Fibroblast of lung (primary cell): Measurements from ENCODE around the gene NMRAL1. TPM values are rescaled to one million over a fixed set of nuclear protein-coding genes. Genes with fewer than 3 reads are reported as not detected.
A peak's percentile ranks its signal among the peaks of the same experiment; 100 is the strongest.

Experiments
- DNase-seq, 2 donors: peaks; one replicate each; pipeline versions ENCODE4 v3.0.0 to v3.0.0-alpha.2; 2010; ENCODE audit warnings: low read depth in 2 of 2
- H2AFZ ChIP-seq: 2 replicates; pipeline ENCODE4 v1.5.1; 2012; ENCODE audit warnings: low read length, control low read depth, inconsistent platforms
- H3K27ac ChIP-seq: 2 replicates; pipeline ENCODE4 v1.5.1; 2011; ENCODE audit warnings: low read length, control low read depth; ENCODE audit not compliant: insufficient read depth
- H3K27me3 ChIP-seq: 2 replicates; pipeline ENCODE4 v1.5.1; 2011; ENCODE audit warnings: mild to moderate bottlenecking, low read length; ENCODE audit not compliant: control insufficient read depth, insufficient read depth
- H3K36me3 ChIP-seq: 2 replicates; pipeline ENCODE4 v1.5.1; 2011; ENCODE audit warnings: low read length; ENCODE audit not compliant: control insufficient read depth, insufficient read depth
- H3K4me1 ChIP-seq: 2 replicates; pipeline ENCODE4 v1.5.1; 2011; ENCODE audit warnings: low read length; ENCODE audit not compliant: control insufficient read depth, insufficient read depth; ENCODE audit errors: extremely low read depth
- H3K4me2 ChIP-seq: 2 replicates; pipeline ENCODE4 v1.5.1; 2011; ENCODE audit warnings: low read length, control low read depth; ENCODE audit not compliant: insufficient read depth; ENCODE audit errors: extremely low read depth
- H3K4me3 ChIP-seq, 4 experiments: fragments of 200-600 bp in 1 of 4; sonication (generic) in 1 of 4; replicated peaks in 1 of 4; 2 replicates each; pipeline ENCODE4 v1.5.1; 2011 to 2016; ENCODE audit warnings: low read length in 4 of 4, low read depth in 3 of 4, mild to moderate bottlenecking in 3 of 4, control low read depth in 2 of 4, inconsistent platforms in 1 of 4, mixed read lengths in 1 of 4; ENCODE audit not compliant: insufficient read depth in 1 of 4; ENCODE audit errors: control extremely low read depth in 1 of 4
- H3K79me2 ChIP-seq: 2 replicates; pipeline ENCODE4 v1.5.1; 2012; ENCODE audit warnings: mild to moderate bottlenecking, low read length, inconsistent platforms; ENCODE audit not compliant: control insufficient read depth, insufficient read depth
- H3K9ac ChIP-seq: 2 replicates; pipeline ENCODE4 v1.5.1; 2011; ENCODE audit warnings: mild to moderate bottlenecking, low read length, control low read depth; ENCODE audit not compliant: insufficient read depth
- H3K9me3 ChIP-seq: 2 replicates; pipeline ENCODE4 v1.5.1; 2012; ENCODE audit warnings: low read depth, low read length; ENCODE audit not compliant: control insufficient read depth, insufficient read depth
- H4K20me1 ChIP-seq: 2 replicates; pipeline ENCODE4 v1.5.1; 2011; ENCODE audit warnings: low read length; ENCODE audit not compliant: control insufficient read depth, insufficient read depth; ENCODE audit errors: extremely low read depth
- CTCF ChIP-seq, 2 donors: IDR thresholded peaks in 1 of 2; conservative IDR thresholded peaks in 1 of 2; 1 replicate in 1 of 2; 2 replicates in 1 of 2; pipeline ENCODE4 v1.5.1; 2011 to 2012; ENCODE audit warnings: low read length in 2 of 2, control low read depth in 1 of 2, inconsistent platforms in 1 of 2, low read depth in 1 of 2, mild to moderate bottlenecking in 1 of 2
- EZH2 ChIP-seq: IDR thresholded peaks from 2 replicates; pipeline ENCODE4 v1.5.1; 2012; ENCODE audit warnings: low read length, control low read depth, mild to moderate bottlenecking; ENCODE audit errors: missing control alignments
- polyA plus RNA-seq, 2 donors: library from polyadenylated mRNA; depleted of rRNA in 1 of 2; stranded (reverse) in 1 of 2; unstranded in 1 of 2; fragments of >200 nt; gene quantifications; 2 replicates each; pipeline ENCODE4 v1.2.1, GENCODE V29; 2011 to 2012; ENCODE audit warnings: missing spikeins in 1 of 2
- total RNA-seq: library from RNA; depleted of rRNA; stranded (reverse); fragments of >200 nt; gene quantifications from 2 replicates; pipeline ENCODE4 v1.2.1, GENCODE V29; 2014

The NMRAL1 gene
- total and polyA plus RNA-seq, 2 donors (not counting 1 experiment from before 2014, with no cell fraction given) = 33.6 to 73.5 TPM

- peaks cover 7% of the 10 kb centered on the region for H3K4me1 ChIP-seq
- H3K4me2 ChIP-seq = no peak overlapping the region
- H3K9ac ChIP-seq = no peak overlapping the region
- TF ChIP-seq EZH2 = no peak
- no peak for TF ChIP-seq CTCF (conservative IDR thresholded peaks at IDR 0.05 in 1 of 2, IDR thresholded peaks at IDR 0.05 in 1 of 2; ENCODE audit: low read depth in 1 of 2, low read length in 2 of 2)
- H3K36me3 ChIP-seq = peaks cover 3% of the 10 kb centered on the region
- H3K27me3 ChIP-seq = no peaks in the 10 kb centered on the region
- no peak overlapping the region for H3K4me3 ChIP-seq
- H4K20me1 ChIP-seq = no peaks in the 10 kb centered on the region
- no peak for DNase-seq
- peaks cover 40% of the 10 kb centered on the region for H3K79me2 ChIP-seq
- H2AFZ ChIP-seq = no peak overlapping the region
- no peaks in the 10 kb centered on the region for H3K9me3 ChIP-seq
- H3K27ac ChIP-seq = no peak overlapping the region
These were observed 45.9 kb downstream of the NMRAL1 start for GRCh38 chr16:4428500-4428899.

GRCh38 chr16:4426722-4427372, 47.6 kb downstream of the NMRAL1 start:
- H3K27me3 ChIP-seq = no peaks in the 10 kb centered on the region
- no peaks in the 10 kb centered on the region for H4K20me1 ChIP-seq
- peak overlapping the region; percentile 92 for H3K27ac ChIP-seq
- peak overlapping the region; percentile 75 to 94 (median 91) for H3K4me3 ChIP-seq
- no peak overlapping the region for H2AFZ ChIP-seq
- no peak for DNase-seq
- peaks cover 3% of the 10 kb centered on the region for H3K36me3 ChIP-seq
- TF ChIP-seq CTCF (conservative IDR thresholded peaks at IDR 0.05 in 1 of 2, IDR thresholded peaks at IDR 0.05 in 1 of 2; ENCODE audit: low read depth in 1 of 2, low read length in 2 of 2) (no peak), EZH2 (no peak)
- no peaks in the 10 kb centered on the region for H3K9me3 ChIP-seq
- H3K4me2 ChIP-seq = peak overlapping the region; percentile 54
- H3K79me2 ChIP-seq = peaks cover 40% of the 10 kb centered on the region
- H3K9ac ChIP-seq = no peak overlapping the region
- H3K4me1 ChIP-seq = peaks cover 7% of the 10 kb centered on the region

- H3K27ac ChIP-seq = peak overlapping the region; percentile 92
- no peak for DNase-seq
- no peaks in the 10 kb centered on the region for H3K27me3 ChIP-seq
- peaks cover 7% of the 10 kb centered on the region for H3K4me1 ChIP-seq
- TF ChIP-seq EZH2 (no peak), CTCF (conservative IDR thresholded peaks at IDR 0.05 in 1 of 2, IDR thresholded peaks at IDR 0.05 in 1 of 2; ENCODE audit: low read depth in 1 of 2, low read length in 2 of 2) (no peak)
- peak overlapping the region; percentile 96 for H3K9ac ChIP-seq
- H2AFZ ChIP-seq = peak overlapping the region; percentile 68
- H3K79me2 ChIP-seq = peaks cover 40% of the 10 kb centered on the region
- H3K4me3 ChIP-seq = peak overlapping the region; percentile 75 to 94 (median 91)
- no peaks in the 10 kb centered on the region for H4K20me1 ChIP-seq
- H3K4me2 ChIP-seq = peak overlapping the region; percentile 54
- peaks cover 3% of the 10 kb centered on the region for H3K36me3 ChIP-seq
- no peaks in the 10 kb centered on the region for H3K9me3 ChIP-seq
These were observed 48.3 kb downstream of the NMRAL1 start for GRCh38 chr16:4426021-4426684.
